Stimulated activated CD8-positive, alpha-beta memory T cell treated with anti-CD3 and anti-CD28 coated beads, Interleukin-15, amount 100 ng/mL, for 1 hour (primary cell): ENCODE results near the gene GLCCI1.
"Not testable (repeated sequence)": the region's sequence is repeated elsewhere in the genome, so short reads cannot be mapped to it uniquely, and the experiment has no call there.

Source experiments
- DNase-seq: peaks from one replicate; pipeline ENCODE4 v3.0.0-alpha.2; 2020; ENCODE audit warnings: low read depth

GLCCI1 gene

GRCh38 chr7:8051373-8051772, 82.8 kb downstream of the GLCCI1 start:
- no peak for DNase-seq

- no peak for DNase-seq
Measured at GRCh38 chr7:8051998-8052397, 83.4 kb downstream of the GLCCI1 start.

- DNase-seq, result no peak
Measured at GRCh38 chr7:8052824-8053223, 84.2 kb downstream of the GLCCI1 start.

- DNase-seq, result no peak
Measured at GRCh38 chr7:8056439-8056838, 87.8 kb downstream of the GLCCI1 start.

- DNase-seq, result no peak
Measured at GRCh38 chr7:8057566-8057965, 89.0 kb downstream of the GLCCI1 start.

GRCh38 chr7:8058322-8058721, 89.7 kb downstream of the GLCCI1 start:
- DNase-seq, result no peak

GRCh38 chr7:8058852-8059251, 90.3 kb downstream of the GLCCI1 start:
- DNase-seq, result no peak

GRCh38 chr7:8060241-8060640, 91.6 kb downstream of the GLCCI1 start:
- no peak for DNase-seq

GRCh38 chr7:8063300-8063699, 94.7 kb downstream of the GLCCI1 start:
- not testable (repeated sequence) for DNase-seq

- no peak for DNase-seq
Measured at GRCh38 chr7:8063706-8064297, 95.2 kb downstream of the GLCCI1 start.

GRCh38 chr7:8064828-8065227, 96.2 kb downstream of the GLCCI1 start:
- DNase-seq, result no peak

GRCh38 chr7:8065356-8065813, 96.8 kb downstream of the GLCCI1 start:
- no peak for DNase-seq

GRCh38 chr7:8068892-8069686, 100.5 kb downstream of the GLCCI1 start:
- DNase-seq, result no peak

GRCh38 chr7:8070451-8071180, 102.0 kb downstream of the GLCCI1 start:
- no peak for DNase-seq

- no peak for DNase-seq
Measured at GRCh38 chr7:8078418-8078817, 109.8 kb downstream of the GLCCI1 start.

- DNase-seq, result no peak
Measured at GRCh38 chr7:8082762-8083161, 114.2 kb downstream of the GLCCI1 start.

- no peak for DNase-seq
Measured at GRCh38 chr7:8084836-8085235, 116.2 kb downstream of the GLCCI1 start.

GRCh38 chr7:8085420-8085819, 116.8 kb downstream of the GLCCI1 start:
- no peak for DNase-seq

- no peak for DNase-seq
Measured at GRCh38 chr7:8086239-8086638, 117.6 kb downstream of the GLCCI1 start.

- DNase-seq, result no peak
Measured at GRCh38 chr7:8089036-8089780, 120.6 kb downstream of the GLCCI1 start.

GRCh38 chr7:8092140-8092539, 123.5 kb downstream of the GLCCI1 start:
- DNase-seq, result no peak
